ENCODE measurements around the gene SPIB.

- TF ChIP-seq OSR1 (CRISPR knock-in tag; IDR thresholded peaks at IDR 0.05): no peak
- TF ChIP-seq ARNTL (CRISPR knock-in tag; IDR thresholded peaks at IDR 0.05; ENCODE audit: borderline replicate concordance, low read depth): no peak
- TF ChIP-seq ZFP3 (CRISPR knock-in tag; IDR thresholded peaks at IDR 0.05): no peak
- TF ChIP-seq PATZ1 (CRISPR knock-in tag; IDR thresholded peaks at IDR 0.05; ENCODE audit: borderline replicate concordance): no peak
- no peak for TF ChIP-seq ZFP30 (CRISPR knock-in tag; IDR thresholded peaks at IDR 0.05)
- TF ChIP-seq CSDC2 (CRISPR knock-in tag; IDR thresholded peaks at IDR 0.05): no peak
- no peak for TF ChIP-seq RARB (CRISPR knock-in tag; IDR thresholded peaks at IDR 0.05)
- TF ChIP-seq ZC3H10 (CRISPR knock-in tag; IDR thresholded peaks at IDR 0.05): no peak
- no peak for TF ChIP-seq TCF4 (CRISPR knock-in tag; IDR thresholded peaks at IDR 0.05; ENCODE audit: borderline replicate concordance)
- no peak for TF ChIP-seq ESRRG (CRISPR knock-in tag; IDR thresholded peaks at IDR 0.05)
- no peak for TF ChIP-seq ISL1 (CRISPR knock-in tag; IDR thresholded peaks at IDR 0.05)
- no peak for TF ChIP-seq POU6F1 (CRISPR knock-in tag; IDR thresholded peaks at IDR 0.05; ENCODE audit: borderline replicate concordance, low read depth)
- no peak for TF ChIP-seq PPARA (CRISPR knock-in tag; IDR thresholded peaks at IDR 0.05; ENCODE audit: borderline replicate concordance)
- TF ChIP-seq TSHZ2 (CRISPR knock-in tag; IDR thresholded peaks at IDR 0.05): no peak
These were observed 19.2 kb downstream of the SPIB start for GRCh38 chr19:50437862-50438449.
